Right atrium auricular region (tissue), 2 donors: ENCODE measurements around the gene NMT2. TPM values are rescaled to one million over a fixed set of nuclear protein-coding genes. Genes with fewer than 3 reads are reported as not detected.

Experiments
- DNase-seq: peaks from one replicate; pipeline ENCODE4 v3.0.0-alpha.2; 2019; ENCODE audit warnings: low spot score
- H3K27ac ChIP-seq, 2 donors: fragments of 200-600 bp; sonication (generic); 1 replicate in 1 of 2; 2 replicates in 1 of 2; pipeline ENCODE4 v1.5.1; 2016 to 2019
- H3K27me3 ChIP-seq, 2 donors: fragments of 200-600 bp; sonication (generic); one replicate each; pipeline versions ENCODE4 v1.5.1 to v1.6.0; 2017 to 2019
- H3K36me3 ChIP-seq: fragments of 200-600 bp; sonication (generic); one replicate; pipeline ENCODE4 v1.5.1; 2016
- H3K4me1 ChIP-seq, 2 donors: fragments of 200-600 bp; sonication (generic); one replicate each; pipeline versions ENCODE4 v1.5.1 to v1.6.0; 2017 to 2019
- H3K4me3 ChIP-seq, 2 donors: fragments of 200-600 bp; sonication (generic); 1 replicate in 1 of 2; 2 replicates in 1 of 2; pipeline ENCODE4 v1.5.1; 2017 to 2019; ENCODE audit warnings: mild to moderate bottlenecking in 1 of 2, moderate library complexity in 1 of 2
- H3K9me3 ChIP-seq, 2 donors: fragments of 200-600 bp; sonication (generic); one replicate each; pipeline ENCODE4 v1.5.1; 2019
- total RNA-seq, 2 donors: library from RNA; depleted of rRNA; stranded (reverse); fragments of >200 nt; gene quantifications; one replicate each; pipeline ENCODE4 v1.1.0, GENCODE V29; 2016
- TF ChIP-seq, protein P1 (sequence below), 2 donors: fragments of 200-600 bp; sonication (generic); IDR thresholded peaks; one replicate each; pipeline ENCODE4 v1.5.1; 2019; ENCODE audit warnings: antibody characterized with exemption in 2 of 2

Gene NMT2
- total RNA-seq, 2 donors from 2014 or later, result 9.7 to 10.5 TPM

DNA sequence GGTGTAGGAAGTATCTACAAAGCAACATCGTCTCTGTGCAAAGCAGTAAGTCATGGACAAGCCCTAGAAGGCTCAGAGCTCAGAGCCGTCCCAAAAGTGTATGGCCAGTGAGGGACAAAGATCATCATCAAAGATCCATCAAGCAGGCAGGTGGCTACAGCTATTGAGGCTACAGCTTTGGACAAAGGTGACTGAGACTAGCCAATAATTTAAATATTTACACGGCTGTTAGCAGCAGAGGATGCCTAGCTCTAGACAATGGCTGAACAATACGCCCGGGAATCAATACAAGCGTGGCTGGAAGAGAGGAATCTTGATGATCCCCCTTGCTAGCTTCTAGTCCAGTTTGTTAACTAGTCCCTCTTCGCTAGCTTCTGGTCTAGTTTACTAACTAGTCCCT, 17.9 kb downstream of the NMT2 start:
- Histone ChIP-seq H3K27ac (no peak overlapping the region), H3K4me3 (no peak overlapping the region), H3K9me3 (no peaks in the 10 kb centered on the region), H3K27me3 (no peaks in the 10 kb centered on the region), H3K4me1 (no peaks in the 10 kb centered on the region), H3K36me3 (no peaks in the 10 kb centered on the region)
- TF ChIP-seq, protein P1, sequence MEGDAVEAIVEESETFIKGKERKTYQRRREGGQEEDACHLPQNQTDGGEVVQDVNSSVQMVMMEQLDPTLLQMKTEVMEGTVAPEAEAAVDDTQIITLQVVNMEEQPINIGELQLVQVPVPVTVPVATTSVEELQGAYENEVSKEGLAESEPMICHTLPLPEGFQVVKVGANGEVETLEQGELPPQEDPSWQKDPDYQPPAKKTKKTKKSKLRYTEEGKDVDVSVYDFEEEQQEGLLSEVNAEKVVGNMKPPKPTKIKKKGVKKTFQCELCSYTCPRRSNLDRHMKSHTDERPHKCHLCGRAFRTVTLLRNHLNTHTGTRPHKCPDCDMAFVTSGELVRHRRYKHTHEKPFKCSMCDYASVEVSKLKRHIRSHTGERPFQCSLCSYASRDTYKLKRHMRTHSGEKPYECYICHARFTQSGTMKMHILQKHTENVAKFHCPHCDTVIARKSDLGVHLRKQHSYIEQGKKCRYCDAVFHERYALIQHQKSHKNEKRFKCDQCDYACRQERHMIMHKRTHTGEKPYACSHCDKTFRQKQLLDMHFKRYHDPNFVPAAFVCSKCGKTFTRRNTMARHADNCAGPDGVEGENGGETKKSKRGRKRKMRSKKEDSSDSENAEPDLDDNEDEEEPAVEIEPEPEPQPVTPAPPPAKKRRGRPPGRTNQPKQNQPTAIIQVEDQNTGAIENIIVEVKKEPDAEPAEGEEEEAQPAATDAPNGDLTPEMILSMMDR (IDR thresholded peaks at IDR 0.05), result no peak
- no peak for DNase-seq

DNA sequence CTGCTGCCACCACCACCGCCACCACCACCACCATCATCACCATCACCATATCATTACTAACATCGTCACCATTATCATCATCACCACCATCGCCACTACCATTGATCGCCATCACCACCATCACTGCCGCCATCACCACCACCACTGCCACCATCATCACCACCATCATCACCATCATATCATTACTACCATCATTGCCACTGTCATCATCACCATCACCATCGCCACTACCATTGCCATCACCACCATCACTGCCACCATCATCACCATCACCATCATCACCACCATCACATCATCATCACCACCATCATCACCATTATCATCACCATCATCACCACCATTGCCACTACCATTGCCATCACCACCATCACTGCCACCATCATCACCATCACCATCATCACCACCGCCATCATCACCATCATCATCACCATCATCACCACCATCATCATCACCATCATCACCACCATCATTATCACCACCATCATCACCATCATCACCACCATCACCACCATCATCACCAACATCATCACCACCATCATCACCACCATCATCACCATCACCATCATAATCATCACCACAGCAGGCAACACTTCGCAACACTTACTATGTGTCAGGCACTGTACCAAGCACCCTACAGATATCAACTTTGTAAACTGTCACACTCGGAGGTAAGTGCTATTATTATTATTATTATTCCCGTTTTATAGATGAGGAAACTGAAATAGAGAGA, 19.3 kb downstream of the NMT2 start:
- Histone ChIP-seq H3K36me3 (no peaks in the 10 kb centered on the region), H3K4me1 (no peaks in the 10 kb centered on the region), H3K27ac (no peak overlapping the region), H3K4me3 (no peak overlapping the region), H3K9me3 (no peaks in the 10 kb centered on the region), H3K27me3 (no peaks in the 10 kb centered on the region)
- no peak for DNase-seq
- TF ChIP-seq, protein P1 (IDR thresholded peaks at IDR 0.05), result no peak

DNA sequence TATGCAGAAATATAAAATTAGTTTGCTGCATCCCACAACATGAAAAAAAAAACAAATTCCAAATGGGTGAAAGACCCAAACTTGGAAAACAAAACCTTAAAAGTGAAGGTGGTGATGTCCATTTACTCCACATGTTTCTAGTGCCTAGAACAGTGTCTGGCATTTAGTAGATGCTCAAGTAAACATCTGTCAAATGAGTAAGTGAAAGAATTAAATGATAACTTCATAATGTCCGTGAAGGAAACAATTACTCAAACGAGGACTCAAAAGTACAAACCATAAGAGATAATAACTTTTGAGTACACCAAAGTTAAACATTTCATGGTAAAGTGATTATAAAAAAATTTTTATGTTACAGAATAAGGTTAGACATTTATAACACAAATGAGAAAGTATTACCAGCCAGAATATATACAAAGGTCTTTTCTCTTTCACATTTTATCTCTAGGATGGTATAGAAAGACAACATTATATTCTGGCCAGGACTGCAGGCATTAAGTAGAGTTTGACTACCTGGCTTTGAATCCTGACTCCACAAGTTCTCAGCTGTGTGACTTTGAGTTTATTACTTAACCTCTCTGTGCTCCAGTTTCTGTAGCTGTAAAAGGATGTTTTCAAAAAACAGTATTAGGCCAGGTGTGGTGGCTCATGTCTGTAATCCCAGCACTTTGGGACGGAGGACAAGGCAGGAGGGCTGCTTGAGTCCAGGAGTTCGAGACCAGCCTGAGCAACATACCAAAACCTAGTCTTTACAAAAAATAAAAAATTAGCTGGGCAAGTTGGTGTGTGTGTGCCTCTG, 20.7 kb downstream of the NMT2 start:
- DNase-seq, result no peak
- Histone ChIP-seq H3K27me3 (no peaks in the 10 kb centered on the region), H3K4me1 (no peaks in the 10 kb centered on the region), H3K4me3 (no peak overlapping the region), H3K36me3 (no peaks in the 10 kb centered on the region), H3K9me3 (no peaks in the 10 kb centered on the region), H3K27ac (no peak overlapping the region)
- TF ChIP-seq, protein P1 (IDR thresholded peaks at IDR 0.05), result no peak

DNA sequence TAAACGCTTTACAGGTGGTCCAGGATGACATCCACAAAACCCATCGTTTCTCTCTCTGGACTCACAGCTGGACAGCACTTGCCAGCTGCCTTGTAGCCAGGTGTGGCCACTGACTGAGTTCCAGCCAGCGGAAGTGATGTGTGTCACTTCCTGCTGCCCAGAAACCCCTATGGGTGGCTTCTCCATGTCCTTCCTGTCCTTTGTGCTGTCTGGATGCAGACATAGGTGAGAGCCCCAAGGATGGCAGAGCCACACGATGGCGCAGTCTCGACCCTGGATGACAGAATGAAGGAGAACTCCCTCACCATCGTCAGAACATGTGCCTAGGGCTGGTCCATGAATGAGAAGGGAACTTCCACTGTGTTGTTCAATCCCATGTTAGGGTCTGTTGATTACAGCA, 22.1 kb downstream of the NMT2 start:
- Histone ChIP-seq H3K27ac (no peak overlapping the region), H3K4me1 (peaks cover 0 to 5% of the 10 kb centered on the region in 2 donors), H3K36me3 (no peaks in the 10 kb centered on the region), H3K9me3 (no peaks in the 10 kb centered on the region), H3K27me3 (no peaks in the 10 kb centered on the region), H3K4me3 (no peak overlapping the region)
- DNase-seq, result no peak
- TF ChIP-seq, protein P1 (IDR thresholded peaks at IDR 0.05), result no peak

DNA sequence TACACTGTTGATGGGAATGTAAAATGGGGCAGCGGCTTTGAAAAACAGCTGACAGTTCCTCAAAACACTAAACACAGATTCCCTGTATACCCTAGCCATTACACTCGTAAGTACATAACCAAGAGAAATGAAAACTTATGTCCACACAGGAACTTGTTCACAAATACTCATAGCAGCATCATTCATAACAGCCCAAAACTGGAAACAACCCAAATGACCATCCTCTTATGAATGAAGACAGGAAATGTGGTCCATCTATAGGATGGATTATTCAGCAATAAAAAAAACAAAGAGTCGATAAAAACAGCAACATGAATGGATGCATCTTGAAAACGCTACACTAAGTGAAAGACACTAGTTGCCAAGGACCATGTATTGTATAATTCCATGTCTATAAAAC, 23.7 kb downstream of the NMT2 start:
- Histone ChIP-seq H3K36me3 (peaks cover 10% of the 10 kb centered on the region), H3K4me1 (peaks cover 0 to 5% of the 10 kb centered on the region in 2 donors), H3K27me3 (no peaks in the 10 kb centered on the region), H3K9me3 (no peaks in the 10 kb centered on the region), H3K4me3 (no peak overlapping the region), H3K27ac (no peak overlapping the region)
- TF ChIP-seq, protein P1 (IDR thresholded peaks at IDR 0.05), result no peak
- DNase-seq, result no peak
